H9 (cell line): ENCODE data around the gene PTPRF. TPM values are rescaled to one million over a fixed set of nuclear protein-coding genes. Genes with fewer than 3 reads are reported as not detected.

Source experiments
- DNase-seq: peaks from one replicate; pipeline ENCODE4 v3.0.0-alpha.2; 2017
- H2AFZ ChIP-seq: one replicate; pipeline ENCODE4 v1.6.1; 2013; ENCODE audit warnings: mild to moderate bottlenecking, low read length, control low read depth, moderate library complexity
- H2AK5ac ChIP-seq: 2 replicates; pipeline ENCODE4 v1.6.1; 2013; ENCODE audit warnings: low read length, control low read depth, mixed read lengths; ENCODE audit not compliant: insufficient read length
- H2BK120ac ChIP-seq: one replicate; pipeline ENCODE4 v1.6.1; 2013; ENCODE audit warnings: low read depth, mild to moderate bottlenecking, low read length, control low read depth, inconsistent platforms; ENCODE audit not compliant: poor library complexity, severe bottlenecking
- H2BK12ac ChIP-seq: 2 replicates; pipeline ENCODE4 v1.6.1; 2013; ENCODE audit warnings: low read length, control low read depth, mixed read lengths, low read depth; ENCODE audit not compliant: insufficient read length
- H2BK15ac ChIP-seq: 2 replicates; pipeline ENCODE4 v1.6.1; 2013; ENCODE audit warnings: low read depth, low read length, control low read depth
- H2BK20ac ChIP-seq: one replicate; pipeline ENCODE4 v1.6.1; 2013; ENCODE audit warnings: low read depth, mild to moderate bottlenecking, low read length, control low read depth, inconsistent platforms; ENCODE audit not compliant: poor library complexity, severe bottlenecking
- H2BK5ac ChIP-seq: 2 replicates; pipeline ENCODE4 v1.6.1; 2013; ENCODE audit warnings: low read length, control low read depth, mixed read lengths; ENCODE audit not compliant: insufficient read length
- H3K14ac ChIP-seq: 2 replicates; pipeline ENCODE4 v1.6.1; 2013; ENCODE audit warnings: low read length, control low read depth; ENCODE audit not compliant: insufficient read depth
- H3K18ac ChIP-seq: 2 replicates; pipeline ENCODE4 v1.6.1; 2013; ENCODE audit warnings: low read depth, mild to moderate bottlenecking, mixed read lengths, low read length, control low read depth; ENCODE audit not compliant: insufficient read length
- H3K23ac ChIP-seq: 2 replicates; pipeline ENCODE4 v1.6.1; 2013; ENCODE audit warnings: low read length, control low read depth, mixed read lengths, low read depth; ENCODE audit not compliant: insufficient read length
- H3K23me2 ChIP-seq: 2 replicates; pipeline ENCODE4 v1.6.1; 2013; ENCODE audit warnings: low read depth, mild to moderate bottlenecking, mixed read lengths, low read length, control low read depth; ENCODE audit not compliant: insufficient read length, poor library complexity, severe bottlenecking
- H3K27ac ChIP-seq: 2 replicates; pipeline ENCODE4 v1.5.1; 2013; ENCODE audit warnings: low read length, control low read depth, mixed read lengths, low read depth; ENCODE audit not compliant: insufficient read length
- H3K27me3 ChIP-seq: 2 replicates; pipeline ENCODE4 v1.6.1; 2013; ENCODE audit warnings: low read length, control low read depth, inconsistent platforms; ENCODE audit not compliant: insufficient read depth
- H3K4ac ChIP-seq: 2 replicates; pipeline ENCODE4 v1.6.1; 2013; ENCODE audit warnings: low read depth, mild to moderate bottlenecking, control low read depth, inconsistent platforms, low read length, moderate library complexity
- H3K4me1 ChIP-seq: 2 replicates; pipeline ENCODE4 v1.6.1; 2013; ENCODE audit warnings: low read length, control low read depth, inconsistent platforms; ENCODE audit not compliant: insufficient read depth
- H3K4me2 ChIP-seq: 2 replicates; pipeline ENCODE4 v1.6.1; 2013; ENCODE audit warnings: low read length, control low read depth, mixed read lengths; ENCODE audit not compliant: insufficient read length, insufficient read depth
- H3K56ac ChIP-seq: 2 replicates; pipeline ENCODE4 v1.6.1; 2013; ENCODE audit warnings: low read depth, mild to moderate bottlenecking, mixed read lengths, low read length, control low read depth; ENCODE audit not compliant: insufficient read length
- H3K79me1 ChIP-seq: 2 replicates; pipeline ENCODE4 v1.6.1; 2013; ENCODE audit warnings: low read depth, mild to moderate bottlenecking, moderate library complexity, low read length, control low read depth, inconsistent platforms; ENCODE audit not compliant: insufficient read depth, poor library complexity, severe bottlenecking
- H3K79me2 ChIP-seq: 2 replicates; pipeline ENCODE4 v1.6.1; 2013; ENCODE audit warnings: low read length, control low read depth, inconsistent platforms; ENCODE audit not compliant: insufficient read depth
- H3K9ac ChIP-seq: 2 replicates; pipeline ENCODE4 v1.6.1; 2013; ENCODE audit warnings: low read length, control low read depth, mixed read lengths; ENCODE audit not compliant: insufficient read length; ENCODE audit errors: extremely low read depth
- H3K9me3 ChIP-seq: one replicate; pipeline ENCODE4 v1.6.1; 2013; ENCODE audit warnings: low read depth, low read length, inconsistent platforms; ENCODE audit not compliant: control insufficient read depth
- H3T11ph ChIP-seq: one replicate; pipeline ENCODE4 v1.6.1; 2013; ENCODE audit warnings: mild to moderate bottlenecking, low read length, control low read depth, inconsistent platforms
- H4K20me1 ChIP-seq: one replicate; pipeline ENCODE4 v1.6.1; 2013; ENCODE audit not compliant: control insufficient read depth, insufficient read length, insufficient read depth
- H4K5ac ChIP-seq: 2 replicates; pipeline ENCODE4 v1.6.1; 2013; ENCODE audit warnings: low read depth, mild to moderate bottlenecking, mixed read lengths, low read length, control low read depth; ENCODE audit not compliant: insufficient read length
- H4K8ac ChIP-seq: replicated peaks from 2 replicates; pipeline ENCODE4 v1.6.1; 2013; ENCODE audit warnings: low read length, control low read depth, mixed read lengths, low read depth; ENCODE audit not compliant: insufficient read length
- H4K91ac ChIP-seq: 2 replicates; pipeline ENCODE4 v1.6.1; 2013; ENCODE audit warnings: low read depth, mild to moderate bottlenecking, moderate library complexity, mixed read lengths, low read length, control low read depth; ENCODE audit not compliant: insufficient read length
- H3K27ac Mint-ChIP-seq, 3 experiments: 2 replicates in 2 of 3; 3 replicates in 1 of 3; pipeline ENCODE4 v1.8.0; 2020 to 2021; ENCODE audit warnings: mixed read lengths in 3 of 3, mild to moderate bottlenecking in 1 of 3, moderate library complexity in 1 of 3
- H3K27me3 Mint-ChIP-seq: 2 replicates; pipeline ENCODE4 v1.8.0; 2021; ENCODE audit warnings: low read depth, mild to moderate bottlenecking, moderate library complexity, mixed read lengths
- H3K36me3 Mint-ChIP-seq, 3 experiments: 2 replicates in 2 of 3; 3 replicates in 1 of 3; pipeline ENCODE4 v1.8.0; 2020 to 2021; ENCODE audit warnings: low read depth in 3 of 3, mixed read lengths in 3 of 3; ENCODE audit not compliant: insufficient read depth in 1 of 3
- H3K4me1 Mint-ChIP-seq, 2 experiments: 2 replicates each; pipeline ENCODE4 v1.8.0; 2020; ENCODE audit warnings: mixed read lengths in 2 of 2
- H3K4me3 Mint-ChIP-seq, 2 experiments: 2 replicates in 1 of 2; 3 replicates in 1 of 2; pipeline ENCODE4 v1.8.0; 2020 to 2021; ENCODE audit warnings: mild to moderate bottlenecking in 2 of 2, mixed read lengths in 2 of 2, moderate library complexity in 1 of 2
- H3K9me3 Mint-ChIP-seq, 2 experiments: 2 replicates in 1 of 2; 3 replicates in 1 of 2; pipeline ENCODE4 v1.8.0; 2020; ENCODE audit warnings: mild to moderate bottlenecking in 2 of 2, mixed read lengths in 2 of 2, moderate library complexity in 1 of 2
- CTCF ChIP-seq: fragments of 200-600 bp; sonication (generic); conservative IDR thresholded peaks from 3 replicates; pipeline ENCODE4 v1.8.0; 2021; ENCODE audit warnings: antibody characterized with exemption, mild to moderate bottlenecking
- WGBS: extraction: QIAGEN DNeasy Blood & Tissue Kit; methylation state at CpG from one replicate; pipeline ENCODE4 v1.1.7; 2013; ENCODE audit warnings: missing lambda C conversion rate, low lambda C conversion rate, mixed read lengths; ENCODE audit not compliant: insufficient read length; ENCODE audit errors: extremely low coverage; 5-methylcytosine and 5-hydroxymethylcytosine counted together
- total RNA-seq: library from RNA; stranded (reverse); gene quantifications from 2 replicates; pipeline ENCODE4 v1.2.1, GENCODE V29; 2021

The PTPRF gene
- total RNA-seq, 1 experiment from 2014 or later = 193 TPM

GRCh38 chr1:43531906-43532584 is 1.4 kb downstream of the PTPRF start:
- H2BK15ac ChIP-seq = no peak overlapping the region
- TF ChIP-seq CTCF = no peak
- H3K27me3 ChIP-seq = no peaks in the 10 kb centered on the region; the same call in 1 of the 2 replicates
- Mint-ChIP-seq H3K4me1 (peaks cover 62 to 69% of the 10 kb centered on the region in 2 experiments), H3K27me3 (peaks cover 21% of the 10 kb centered on the region), H3K27ac (peak overlapping the region; percentile 91 to 96 (median 95)), H3K9me3 (no peaks in the 10 kb centered on the region; a peak in 2 of 5 replicates), H3K36me3 (peaks cover 4 to 7% (median 6%) of the 10 kb centered on the region in 3 experiments; a peak in 6 of 7 replicates), H3K4me3 (peak overlapping the region; percentile 91 to 97)
- peak overlapping the region; percentile 57 for H3K9ac ChIP-seq
- peaks cover 21% of the 10 kb centered on the region; the same call in 1 of the 2 replicates for H3K79me2 ChIP-seq
- no peak overlapping the region for H2AFZ ChIP-seq
- WGBS = no CpG with 5 or more reads among the region's 15 CpGs
- no peak for DNase-seq
- H3T11ph ChIP-seq = no peak overlapping the region
- H3K4ac ChIP-seq = no peak overlapping the region
- no peak overlapping the region for H2AK5ac ChIP-seq
- H4K5ac ChIP-seq = no peak overlapping the region
- no peak overlapping the region for H3K56ac ChIP-seq
- no peak overlapping the region for H3K18ac ChIP-seq
- H3K4me2 ChIP-seq = peak overlapping the region; percentile 56
- H3K14ac ChIP-seq = peak overlapping the region; percentile 24; the same call in 1 of the 2 replicates
- no peak overlapping the region for H3K23ac ChIP-seq
- no peak overlapping the region for H4K8ac ChIP-seq
- peaks cover 11% of the 10 kb centered on the region for H3K23me2 ChIP-seq
- no peak overlapping the region for H3K27ac ChIP-seq
- H2BK20ac ChIP-seq = no peak overlapping the region
- H3K9me3 ChIP-seq = no peaks in the 10 kb centered on the region
- no peak overlapping the region for H2BK120ac ChIP-seq
- peaks cover 6% of the 10 kb centered on the region; the same call in 1 of the 2 replicates for H3K4me1 ChIP-seq
- no peak overlapping the region for H2BK5ac ChIP-seq
- peaks cover 9% of the 10 kb centered on the region for H3K79me1 ChIP-seq
- no peaks in the 10 kb centered on the region for H4K20me1 ChIP-seq
- no peak overlapping the region for H4K91ac ChIP-seq
- H2BK12ac ChIP-seq = no peak overlapping the region
